NCI-H2196 treated with DMSO at 0.1 percent for 48 hours (cell line): ENCODE data around the gene MAP2K3.
"Not testable (repeated sequence)": the region's sequence is repeated elsewhere in the genome, so short reads cannot be mapped to it uniquely, and the experiment has no call there.

Experiments used
- DNase-seq: peaks from one replicate; lab custom pipeline; 2025; ENCODE audit not compliant: unreplicated experiment; lab: John Stamatoyannopoulos, UW

MAP2K3 gene

GRCh38 chr17:21349358-21350050 is 65.0 kb downstream of the MAP2K3 start:
- not testable (repeated sequence) for DNase-seq

- not testable (repeated sequence) for DNase-seq
These were observed 66.0 kb downstream of the MAP2K3 start for GRCh38 chr17:21350495-21350894.

DNA sequence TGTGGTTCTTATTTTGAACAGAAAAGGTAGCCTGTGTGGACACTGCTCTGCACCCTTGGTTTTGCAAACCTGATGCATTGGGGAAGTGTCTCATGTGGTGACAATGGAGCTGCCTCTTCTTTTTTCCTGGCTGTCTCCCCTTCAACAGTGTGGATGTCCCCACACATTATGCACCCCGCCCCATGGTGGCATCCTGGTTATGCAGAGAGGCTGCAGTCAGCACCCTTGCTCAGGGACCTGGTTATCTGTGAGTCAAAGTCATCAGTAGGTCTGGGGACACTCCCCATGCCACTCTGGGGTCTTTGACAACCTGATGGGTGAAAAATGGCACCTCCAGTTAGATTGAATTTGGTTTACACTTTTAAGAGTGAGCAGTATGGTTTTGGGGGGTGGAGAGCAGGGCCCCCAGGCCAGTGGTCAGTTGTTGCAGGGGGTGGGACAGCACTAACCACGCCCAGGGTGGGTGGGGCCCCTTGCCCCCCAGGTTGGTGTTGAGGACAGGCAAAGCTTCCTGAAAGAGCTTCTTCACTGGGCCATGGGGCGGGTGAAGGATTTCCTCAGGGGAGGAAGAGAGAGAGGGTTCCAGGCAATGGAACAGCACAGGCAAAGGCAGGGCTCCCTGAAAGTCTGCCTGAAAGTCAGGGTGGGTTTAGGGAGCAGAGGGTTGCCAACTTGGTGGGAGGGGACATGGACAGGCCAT is 67.0 kb downstream of the MAP2K3 start:
- no peak for DNase-seq

DNA sequence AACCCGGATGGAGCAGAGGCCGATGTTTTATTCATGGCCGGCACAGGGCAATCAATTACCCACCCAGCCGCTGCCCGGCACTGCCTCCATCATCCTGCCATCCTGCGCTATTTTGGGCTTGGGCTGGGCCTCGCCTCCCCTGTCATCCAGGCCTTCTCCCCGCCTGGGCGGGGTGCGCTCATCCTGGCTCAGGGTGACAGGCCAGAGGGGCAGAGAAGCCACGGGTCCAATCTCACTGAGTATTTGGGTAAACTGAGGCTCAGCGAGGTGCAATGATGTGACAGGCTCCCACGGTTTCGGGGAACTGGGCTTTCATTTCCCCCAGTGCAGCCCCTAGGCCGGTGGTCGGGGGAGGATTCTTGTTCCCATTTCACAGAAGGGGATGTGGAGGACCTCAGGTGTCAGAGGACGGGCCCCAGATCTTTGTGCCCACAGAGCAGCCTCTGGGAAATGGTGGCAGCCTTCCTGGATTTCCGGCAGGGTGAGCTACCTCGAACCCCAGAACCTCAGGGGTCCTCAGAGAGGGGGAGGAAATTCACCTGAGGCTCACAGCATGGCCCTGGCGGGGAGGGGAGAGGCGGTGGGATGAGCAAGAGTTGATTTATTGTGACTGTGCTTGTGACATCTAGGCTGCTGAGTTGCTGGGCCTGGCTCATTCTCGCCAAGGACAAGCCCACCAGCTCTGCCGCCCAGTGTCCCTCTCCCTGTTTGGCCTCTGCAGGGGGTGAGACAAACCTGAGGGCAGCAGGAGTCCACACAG is 67.9 kb downstream of the MAP2K3 start:
- no peak for DNase-seq

DNA sequence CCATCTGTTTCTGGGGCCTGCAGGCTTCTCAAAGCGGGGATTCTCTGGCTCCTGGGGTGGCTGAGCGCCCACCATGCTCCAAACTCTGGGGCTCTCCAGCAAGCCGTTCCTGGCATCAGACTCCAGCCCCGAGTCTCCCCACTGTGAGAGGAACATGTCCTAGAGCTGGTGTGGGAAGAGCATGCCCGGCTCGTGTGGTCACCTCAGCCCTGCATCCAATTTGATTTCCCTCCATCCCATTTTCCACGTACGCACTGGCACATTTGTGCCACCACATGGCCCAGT is 68.4 kb downstream of the MAP2K3 start:
- DNase-seq = no peak

GRCh38 chr17:21353326-21354010 is 69.0 kb downstream of the MAP2K3 start:
- DNase-seq = no peak

DNA sequence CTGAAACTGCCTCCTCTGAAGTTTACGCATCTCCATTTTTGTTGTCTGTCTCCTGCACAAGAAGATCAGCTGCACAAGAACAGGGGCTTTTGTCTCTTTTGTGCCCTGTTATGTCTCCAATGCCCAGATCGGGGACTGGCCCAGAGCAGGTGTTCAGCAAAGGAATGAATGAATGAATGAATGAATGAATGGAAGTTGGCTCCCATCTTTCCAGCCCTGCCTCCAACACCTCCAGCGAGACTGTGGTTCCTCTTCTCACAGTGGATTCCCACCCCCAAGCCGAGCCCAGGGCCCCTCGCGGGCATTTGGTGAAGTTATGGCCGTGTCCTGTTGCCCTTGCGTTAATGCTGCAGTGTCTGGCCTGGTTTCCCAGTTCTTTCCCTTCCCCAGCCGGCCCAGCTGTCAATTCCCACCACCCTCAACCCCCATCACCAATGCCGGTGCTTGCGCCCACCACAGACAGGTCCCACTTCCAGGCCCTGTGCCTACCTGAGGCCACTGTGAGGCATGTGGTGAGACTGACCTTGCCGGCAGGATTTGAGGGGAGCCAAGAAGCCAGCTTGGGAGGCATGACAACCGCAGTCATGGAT is 70.4 kb downstream of the MAP2K3 start:
- no peak for DNase-seq

DNA sequence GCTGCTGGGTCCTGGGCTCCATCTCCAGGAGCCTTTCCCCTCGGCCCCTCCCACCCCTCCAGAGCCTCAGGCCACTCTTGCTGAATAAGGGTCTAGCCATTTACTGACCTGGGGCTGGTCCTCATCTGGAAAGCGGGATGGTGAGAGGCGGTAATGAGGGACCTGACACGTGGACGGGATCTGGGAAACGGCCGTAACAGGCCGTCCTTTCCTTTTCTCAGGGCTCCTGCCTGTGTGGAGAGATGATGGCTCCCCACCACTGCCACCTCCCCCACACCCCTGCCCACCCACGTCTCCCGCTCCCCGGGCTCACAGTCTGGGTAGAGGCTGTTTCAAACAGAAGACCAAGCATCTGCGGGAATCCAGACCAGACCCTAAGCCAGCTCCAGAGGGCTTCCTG is 71.1 kb downstream of the MAP2K3 start:
- DNase-seq = no peak

- DNase-seq = no peak
These were observed 72.1 kb downstream of the MAP2K3 start for GRCh38 chr17:21356537-21357127.

DNA sequence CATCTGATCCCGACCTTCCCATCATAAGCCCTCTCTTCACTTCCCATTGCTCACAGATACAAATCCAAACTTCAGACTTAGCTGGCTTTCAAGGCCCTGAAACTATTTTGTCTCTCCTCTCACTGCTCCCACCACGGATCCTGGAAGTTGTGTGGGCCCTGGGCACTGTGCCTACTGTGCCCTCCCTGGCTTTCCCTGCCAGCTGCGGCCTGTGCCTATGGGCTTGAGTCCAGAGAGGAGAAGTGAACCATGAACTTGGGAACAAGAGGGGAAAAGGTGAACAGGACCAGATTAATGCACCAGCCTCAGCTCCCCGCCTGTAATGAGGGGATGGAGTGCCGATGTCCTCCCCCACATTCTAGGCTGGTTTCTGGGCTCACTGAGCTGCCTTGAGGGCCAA is 72.8 kb downstream of the MAP2K3 start:
- no peak for DNase-seq

- no peak for DNase-seq
These were observed 73.5 kb downstream of the MAP2K3 start for GRCh38 chr17:21357696-21358656.

DNA sequence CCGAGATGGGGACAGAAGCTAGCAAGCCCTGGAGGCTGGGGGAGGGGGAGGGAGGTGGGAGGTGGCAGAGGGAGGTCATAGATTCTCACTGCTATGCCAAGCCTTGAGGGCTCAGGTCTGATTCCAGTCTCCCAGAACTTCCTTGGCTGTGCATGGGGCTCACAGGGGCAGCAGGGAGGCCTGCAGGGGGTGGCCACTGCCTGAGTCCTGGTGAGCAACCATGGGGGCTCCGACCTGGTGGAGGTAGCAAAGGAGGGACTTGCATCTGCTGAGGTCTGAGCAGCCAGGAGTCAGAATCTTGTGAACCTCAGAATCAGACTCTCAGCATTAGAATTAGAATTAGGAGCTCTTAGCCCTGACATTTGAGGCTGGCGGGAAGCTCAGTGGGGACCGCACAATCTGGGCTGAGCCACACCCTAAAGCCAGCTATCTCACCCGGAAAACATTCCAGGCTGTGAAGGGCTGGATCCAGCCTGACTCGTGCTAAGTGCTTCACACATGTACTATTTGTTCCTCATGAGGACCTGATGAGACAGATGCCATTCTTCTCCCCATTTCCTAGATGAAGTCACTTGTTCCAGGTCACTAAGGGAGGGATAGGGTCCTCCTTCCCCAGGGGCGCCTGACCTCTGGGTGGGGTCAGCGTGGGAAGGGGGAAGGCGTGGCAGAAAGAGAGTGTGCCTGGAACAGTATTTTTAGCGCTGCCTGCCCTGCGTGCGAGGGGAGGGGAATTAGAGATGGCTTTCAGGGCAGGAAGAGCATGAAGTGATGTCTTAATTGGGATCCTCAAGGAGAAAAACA is 74.4 kb downstream of the MAP2K3 start:
- no peak for DNase-seq

DNA sequence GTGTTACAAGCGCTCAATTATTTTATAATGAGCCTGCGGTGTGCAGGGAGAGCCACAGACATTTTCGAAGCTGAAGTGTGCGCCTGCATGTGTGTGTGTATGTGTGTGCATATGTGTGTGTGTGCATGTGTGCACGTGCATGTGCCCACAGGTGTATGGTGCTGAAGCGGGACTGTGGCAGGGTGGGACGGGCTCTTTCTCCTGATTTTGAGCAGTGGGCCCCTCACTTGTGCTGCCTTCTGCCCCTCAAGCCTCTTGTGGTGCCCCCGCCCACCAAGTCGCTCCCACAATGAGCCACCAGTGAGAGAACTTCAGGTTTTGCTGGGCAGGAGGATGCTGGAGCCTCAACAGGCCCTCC is 75.0 kb downstream of the MAP2K3 start:
- DNase-seq = no peak

DNA sequence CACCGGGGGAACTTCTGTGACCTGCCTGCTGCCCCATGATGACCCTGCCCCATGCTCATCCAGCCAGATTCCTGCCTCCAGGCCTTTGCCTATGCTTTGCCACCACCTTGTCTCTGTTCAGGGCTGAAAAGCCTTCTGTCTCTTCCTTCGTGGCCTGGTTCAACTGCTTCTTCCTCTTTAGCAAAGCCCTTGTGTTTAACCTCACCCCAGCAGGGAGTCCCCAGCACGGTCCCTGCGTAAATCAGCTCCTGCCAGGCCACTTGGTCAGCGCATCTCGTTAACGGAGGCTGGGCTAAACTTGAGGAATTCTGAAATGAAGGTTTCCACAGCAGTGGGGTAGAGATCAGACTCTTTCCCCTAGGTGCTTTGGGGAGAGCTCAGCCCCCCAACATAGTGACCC is 75.5 kb downstream of the MAP2K3 start:
- no peak for DNase-seq

GRCh38 chr17:21361020-21361809 is 76.7 kb downstream of the MAP2K3 start:
- no peak for DNase-seq

DNA sequence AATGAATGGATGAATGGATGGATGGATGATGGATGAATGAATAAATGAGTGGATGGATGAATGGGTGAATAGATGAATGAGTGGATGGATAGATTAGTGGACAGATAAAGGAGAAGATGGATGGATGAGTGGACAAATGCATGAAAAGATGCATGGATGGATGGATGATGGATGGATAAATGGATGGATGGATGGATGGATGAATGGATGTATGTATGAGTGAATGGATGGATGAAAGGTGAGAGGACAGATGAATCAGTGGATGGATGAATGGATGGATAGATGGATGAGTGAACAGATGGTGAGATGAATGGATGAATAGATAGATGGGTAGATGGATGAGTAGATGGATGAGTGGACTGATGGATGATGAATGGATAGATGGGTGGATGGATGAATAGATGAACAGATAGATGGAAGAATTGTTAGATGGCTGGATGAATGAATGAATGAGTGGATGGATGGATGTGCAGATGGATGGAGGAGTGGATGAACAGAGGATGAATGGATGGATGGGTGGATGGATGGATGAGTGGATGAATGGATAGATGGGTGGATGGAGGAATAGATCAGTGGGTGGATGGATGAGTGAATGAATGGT is 77.9 kb downstream of the MAP2K3 start:
- DNase-seq = no peak

DNA sequence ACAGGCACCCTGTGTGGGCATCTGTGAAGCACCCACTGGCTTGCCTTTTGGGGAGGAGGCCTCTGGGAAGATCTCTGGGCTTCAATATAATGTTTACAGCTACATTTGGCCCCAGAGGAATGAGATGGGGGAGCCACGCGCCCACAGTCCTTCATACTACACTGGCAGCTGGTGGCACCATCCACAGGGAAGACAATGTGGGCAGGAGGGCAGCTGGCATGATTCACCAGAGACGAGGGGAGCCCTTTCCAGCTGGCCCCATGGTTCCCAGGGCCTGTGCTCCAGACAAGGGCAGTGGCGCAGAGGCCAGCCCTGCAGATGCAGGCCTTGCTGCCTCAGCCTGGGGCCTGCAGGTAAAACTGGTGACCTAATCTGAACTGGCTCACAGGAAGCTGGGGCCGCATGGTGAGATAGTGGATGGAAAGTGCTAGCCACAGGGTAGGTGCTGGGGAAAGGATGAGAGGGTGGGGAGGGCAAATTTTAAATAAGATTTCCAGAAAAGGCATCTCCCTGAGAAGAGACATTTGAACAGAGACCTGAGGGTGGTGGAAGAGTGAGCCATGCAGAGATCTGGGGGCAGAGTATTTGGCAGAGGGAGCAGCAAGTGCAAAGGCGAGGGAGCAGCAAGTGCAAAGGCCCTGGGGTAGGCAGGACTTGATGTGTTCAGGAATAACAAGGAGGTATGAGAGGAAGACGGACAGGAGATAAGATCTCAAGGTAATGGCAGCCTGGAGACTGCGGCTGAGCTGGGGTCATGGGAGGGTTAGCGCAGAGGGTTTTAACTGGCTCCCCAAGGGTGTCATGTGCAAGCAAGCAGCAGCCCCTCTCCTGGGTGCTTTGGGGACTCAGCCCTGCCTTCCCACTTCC is 79.5 kb downstream of the MAP2K3 start:
- DNase-seq = no peak
